ENCODE data around the gene XPNPEP1. TPM values are rescaled to one million over a fixed set of nuclear protein-coding genes. Genes with fewer than 3 reads are reported as not detected.

The XPNPEP1 gene
- total RNA-seq (2022; extraction: Qiagen RNA extraction) = 33.7 to 43.3 TPM (median 35.4 TPM) in 5 replicates

GRCh38 chr10:109922976-109923921, at the start of gene XPNPEP1:
XPNPEP1 (minus strand) TSS chr10:109923511; CDS start chr10:109923433, 78 bp downstream.

Other genes with a start within 250 kb of the XPNPEP1 start
- 3.1 to 6.3 TPM (median 5.3 TPM) in 5 replicates for gene ADD3, start 84.5 kb upstream of the XPNPEP1 start, total RNA-seq (2022; extraction: Qiagen RNA extraction)

Measured in A549 treated with Hydrocortisone at 1 μM for 4 hours (cell line).